ENCODE results near the gene IGDCC3. TPM values are rescaled to one million over a fixed set of nuclear protein-coding genes. Genes with fewer than 3 reads are reported as not detected.

Gene IGDCC3
- polyA plus RNA-seq, 1 donor from 2014 or later: 14.4 TPM

DNA sequence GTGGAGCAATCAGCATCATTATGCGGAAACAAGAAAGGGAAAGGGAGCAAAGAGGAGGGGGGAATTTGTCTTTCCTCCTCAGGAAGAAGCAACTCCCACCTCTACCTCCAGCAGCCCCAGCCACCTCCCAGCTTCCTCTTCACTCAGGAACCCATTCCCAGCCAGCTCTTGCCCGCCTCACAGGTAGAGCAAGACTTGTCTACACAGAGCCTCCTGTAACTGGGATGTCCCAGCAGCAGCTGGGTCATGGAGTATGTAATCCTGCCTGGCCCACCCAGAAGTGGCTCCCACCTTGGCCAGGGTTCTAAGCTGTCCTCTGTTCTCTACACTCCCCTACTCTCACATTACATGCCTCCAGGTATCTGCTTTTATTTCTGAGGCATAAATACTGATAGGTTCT is 14.0 kb downstream of the IGDCC3 start:
- no peak overlapping the region for H3K27ac ChIP-seq (ENCODE audit: low read length)

GRCh38 chr15:65363306-65363705 is 14.5 kb downstream of the IGDCC3 start:
- no peaks in the 10 kb centered on the region for H3K9me2 ChIP-seq (ENCODE audit: insufficient read depth, low read length)
- H3K9me3 ChIP-seq (ENCODE audit: low read length): no peaks in the 10 kb centered on the region
- no peaks in the 10 kb centered on the region for H4K20me1 ChIP-seq (ENCODE audit: insufficient read depth)
- H3K27ac ChIP-seq (ENCODE audit: low read length): no peak overlapping the region
- no peak overlapping the region for H2AFZ ChIP-seq (ENCODE audit: low read depth, low read length)
- H3K27me3 ChIP-seq (ENCODE audit: insufficient read depth, low read depth, low read length): no peaks in the 10 kb centered on the region
- no peak overlapping the region for H3K4me3 ChIP-seq (ENCODE audit: low read length)
- H3F3A ChIP-seq (ENCODE audit: insufficient read depth, low read length, poor library complexity, severe bottlenecking): no peaks in the 10 kb centered on the region
- TF ChIP-seq SMC3 (conservative IDR thresholded peaks at IDR 0.05; ENCODE audit: poor library complexity) (no peak), POLR2AphosphoS5 (IDR thresholded peaks at IDR 0.05) (no peak), TAF1 (IDR thresholded peaks at IDR 0.05; ENCODE audit: low read depth) (no peak), RAD21 (conservative IDR thresholded peaks at IDR 0.05) (no peak), EZH2 (IDR thresholded peaks at IDR 0.05; ENCODE audit: borderline replicate concordance, insufficient read depth, low read length, poor library complexity, severe bottlenecking) (no peak), REST (IDR thresholded peaks at IDR 0.05; ENCODE audit: borderline replicate concordance) (no peak), EP300 (conservative IDR thresholded peaks at IDR 0.05; ENCODE audit: poor library complexity, severe bottlenecking) (no peak), MXI1 (conservative IDR thresholded peaks at IDR 0.05; ENCODE audit: poor library complexity, severe bottlenecking) (no peak)
- TF ChIP-seq, protein P1, sequence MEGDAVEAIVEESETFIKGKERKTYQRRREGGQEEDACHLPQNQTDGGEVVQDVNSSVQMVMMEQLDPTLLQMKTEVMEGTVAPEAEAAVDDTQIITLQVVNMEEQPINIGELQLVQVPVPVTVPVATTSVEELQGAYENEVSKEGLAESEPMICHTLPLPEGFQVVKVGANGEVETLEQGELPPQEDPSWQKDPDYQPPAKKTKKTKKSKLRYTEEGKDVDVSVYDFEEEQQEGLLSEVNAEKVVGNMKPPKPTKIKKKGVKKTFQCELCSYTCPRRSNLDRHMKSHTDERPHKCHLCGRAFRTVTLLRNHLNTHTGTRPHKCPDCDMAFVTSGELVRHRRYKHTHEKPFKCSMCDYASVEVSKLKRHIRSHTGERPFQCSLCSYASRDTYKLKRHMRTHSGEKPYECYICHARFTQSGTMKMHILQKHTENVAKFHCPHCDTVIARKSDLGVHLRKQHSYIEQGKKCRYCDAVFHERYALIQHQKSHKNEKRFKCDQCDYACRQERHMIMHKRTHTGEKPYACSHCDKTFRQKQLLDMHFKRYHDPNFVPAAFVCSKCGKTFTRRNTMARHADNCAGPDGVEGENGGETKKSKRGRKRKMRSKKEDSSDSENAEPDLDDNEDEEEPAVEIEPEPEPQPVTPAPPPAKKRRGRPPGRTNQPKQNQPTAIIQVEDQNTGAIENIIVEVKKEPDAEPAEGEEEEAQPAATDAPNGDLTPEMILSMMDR (IDR thresholded peaks at IDR 0.05; ENCODE audit: poor library complexity, severe bottlenecking): no peak
- H3K4me2 ChIP-seq (ENCODE audit: low read length): no peak overlapping the region
- no peaks in the 10 kb centered on the region for H3K36me3 ChIP-seq (ENCODE audit: insufficient read depth, low read length)
- H3K9ac ChIP-seq (ENCODE audit: low read length): no peak overlapping the region
- no peaks in the 10 kb centered on the region for H3K79me2 ChIP-seq (replicated peaks; ENCODE audit: insufficient read depth, low read length)

More for the DNA sequence above, 14.0 kb downstream of the IGDCC3 start:
- Histone ChIP-seq H3K9me2 (ENCODE audit: insufficient read depth, low read length) (no peaks in the 10 kb centered on the region), H3K4me3 (ENCODE audit: low read length) (peak overlapping the region; percentile 1), H3K79me2 (replicated peaks; ENCODE audit: insufficient read depth, low read length) (no peaks in the 10 kb centered on the region), H3F3A (ENCODE audit: insufficient read depth, low read length, poor library complexity, severe bottlenecking) (no peaks in the 10 kb centered on the region), H3K9ac (ENCODE audit: low read length) (no peak overlapping the region), H4K20me1 (ENCODE audit: insufficient read depth) (no peaks in the 10 kb centered on the region), H3K27me3 (ENCODE audit: insufficient read depth, low read depth, low read length) (no peaks in the 10 kb centered on the region), H3K9me3 (ENCODE audit: low read length) (no peaks in the 10 kb centered on the region), H3K36me3 (ENCODE audit: insufficient read depth, low read length) (no peaks in the 10 kb centered on the region), H2AFZ (ENCODE audit: low read depth, low read length) (no peak overlapping the region), H3K4me2 (ENCODE audit: low read length) (no peak overlapping the region)
- no peak for TF ChIP-seq SMC3 (conservative IDR thresholded peaks at IDR 0.05; ENCODE audit: poor library complexity)
- no peak for TF ChIP-seq RAD21 (conservative IDR thresholded peaks at IDR 0.05)
- no peak for TF ChIP-seq MXI1 (conservative IDR thresholded peaks at IDR 0.05; ENCODE audit: poor library complexity, severe bottlenecking)
- no peak for TF ChIP-seq POLR2AphosphoS5 (IDR thresholded peaks at IDR 0.05)
- TF ChIP-seq, protein P1 (IDR thresholded peaks at IDR 0.05; ENCODE audit: poor library complexity, severe bottlenecking): no peak
- TF ChIP-seq EZH2 (IDR thresholded peaks at IDR 0.05; ENCODE audit: borderline replicate concordance, insufficient read depth, low read length, poor library complexity, severe bottlenecking): no peak
